COLO668 (cell line): ENCODE results near the gene POLR1A.

Experiments used
- DNase-seq: peaks from one replicate; lab custom pipeline; 2025; ENCODE audit not compliant: unreplicated experiment; lab: John Stamatoyannopoulos, UW

The POLR1A gene

DNA sequence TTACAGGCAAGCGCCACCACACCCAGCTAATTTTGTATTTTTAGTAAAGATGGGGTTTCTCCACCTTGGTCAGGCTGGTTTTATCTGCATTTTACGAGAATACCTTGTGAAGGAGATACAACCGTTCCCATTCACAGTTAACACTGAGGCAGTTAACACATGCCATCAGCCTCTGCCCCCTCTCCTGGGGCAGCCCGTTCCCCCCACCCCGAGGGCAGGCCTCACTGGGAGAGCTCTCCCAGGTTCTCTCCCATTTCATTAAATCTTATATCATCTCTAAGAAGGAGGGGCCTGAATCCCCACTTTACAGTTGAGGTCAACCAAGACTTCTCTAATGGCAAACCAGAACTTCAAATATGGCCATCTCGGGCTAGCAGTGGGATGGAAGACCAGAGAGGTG, 121.9 kb downstream of the POLR1A start:
- no peak for DNase-seq

GRCh38 chr2:85981579-85982247, 124.0 kb downstream of the POLR1A start:
- DNase-seq: no peak

DNA sequence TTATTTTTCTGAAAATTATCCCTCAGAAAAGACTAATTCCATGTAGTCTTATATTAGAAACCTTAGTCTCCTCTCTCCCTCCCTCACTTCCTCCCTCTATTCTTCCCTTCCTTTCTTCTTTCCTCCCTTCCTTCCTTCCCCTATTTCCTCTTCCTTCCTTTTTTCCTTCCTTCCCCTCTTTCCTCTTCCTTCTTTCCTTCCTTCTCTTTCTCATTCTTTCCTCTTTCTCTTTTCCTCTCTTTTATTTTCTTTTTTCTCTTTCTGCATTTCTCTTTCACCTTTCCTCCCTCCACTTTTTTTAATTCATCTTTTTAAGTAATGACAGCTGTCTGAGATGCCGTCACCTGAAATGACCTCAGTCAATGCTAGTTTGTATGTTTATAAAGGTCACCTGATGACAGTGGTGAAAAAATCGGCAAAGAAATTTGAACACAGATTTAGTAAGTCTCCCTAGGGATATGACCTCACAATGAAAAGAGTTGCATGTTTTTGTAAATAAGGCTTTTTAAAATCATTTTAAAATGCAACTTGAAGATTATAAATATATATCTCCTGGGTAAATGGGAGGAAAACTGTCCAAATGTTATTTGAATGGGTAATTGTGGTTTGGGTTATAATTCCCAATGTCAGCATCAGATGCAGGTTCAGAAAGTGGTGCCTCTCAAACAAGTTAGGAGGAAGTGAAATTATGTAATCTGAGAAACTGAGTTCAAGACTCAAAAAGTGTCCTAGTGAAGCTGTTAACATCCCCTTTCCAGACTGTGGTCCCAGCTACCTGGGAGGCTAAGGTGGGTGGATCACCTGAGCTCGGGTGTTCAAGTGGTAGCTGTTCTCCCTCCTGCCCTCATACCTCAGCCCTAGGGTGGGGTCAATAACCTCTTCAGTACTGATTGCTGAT, 126.6 kb downstream of the POLR1A start:
- no peak for DNase-seq

DNA sequence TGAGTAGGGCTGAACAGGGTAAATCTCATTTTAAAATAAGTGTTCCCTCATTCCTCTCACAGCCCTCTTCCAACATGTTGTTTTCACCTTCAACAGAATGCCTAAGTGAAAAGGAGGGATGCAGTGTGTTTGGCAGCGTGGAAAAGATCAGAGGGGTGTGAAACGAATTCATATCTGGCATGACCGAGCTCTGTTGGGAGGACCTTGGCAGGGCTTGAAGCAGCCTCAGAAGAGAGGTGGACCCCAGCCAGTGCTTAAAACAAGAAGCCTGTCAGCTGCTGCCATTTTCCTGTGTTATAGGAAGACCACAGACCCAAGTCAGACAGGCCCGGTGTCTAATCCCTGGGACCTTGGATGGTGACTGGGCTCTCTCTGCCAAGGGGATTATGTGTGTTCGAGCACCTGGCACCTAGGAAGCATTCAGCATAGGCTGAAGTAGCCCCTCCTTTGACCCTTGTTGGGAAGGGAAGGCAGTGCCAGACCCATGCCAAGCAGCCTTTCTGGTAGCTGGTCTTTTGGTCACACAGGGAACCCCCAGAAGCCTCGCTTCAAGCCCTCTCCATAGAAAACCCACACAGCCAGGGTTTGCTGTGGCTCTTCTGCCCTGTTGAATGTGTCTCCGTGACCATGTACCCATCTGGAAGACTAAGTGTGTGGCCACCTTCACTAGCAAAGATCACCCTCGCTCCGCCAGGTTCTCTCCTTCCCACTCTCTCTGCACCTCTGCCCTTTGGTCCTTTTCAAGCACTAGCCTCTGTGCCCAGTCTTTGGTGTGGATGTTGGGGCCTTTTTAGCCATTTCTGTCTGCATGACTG, 129.4 kb downstream of the POLR1A start:
- no peak for DNase-seq

DNA sequence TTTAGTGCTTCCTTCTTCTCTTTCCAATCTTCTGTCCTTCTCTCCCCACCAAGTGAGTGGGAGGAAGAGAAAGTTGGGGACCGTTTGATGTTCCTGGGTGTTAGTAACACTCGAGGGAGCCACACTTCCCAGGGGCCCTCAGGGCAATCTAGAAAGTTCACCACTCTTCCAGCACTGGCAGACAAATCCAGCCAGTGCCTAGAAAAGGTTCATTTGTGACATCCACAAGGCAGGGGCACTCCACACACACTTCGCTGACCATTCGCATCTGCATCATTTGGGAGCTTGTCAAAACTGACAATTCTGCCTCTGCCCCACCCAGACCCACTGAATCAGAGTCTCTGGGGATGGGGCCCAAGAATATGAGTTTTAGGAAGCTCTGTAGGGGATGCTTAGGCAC, 130.1 kb downstream of the POLR1A start:
- DNase-seq: no peak

DNA sequence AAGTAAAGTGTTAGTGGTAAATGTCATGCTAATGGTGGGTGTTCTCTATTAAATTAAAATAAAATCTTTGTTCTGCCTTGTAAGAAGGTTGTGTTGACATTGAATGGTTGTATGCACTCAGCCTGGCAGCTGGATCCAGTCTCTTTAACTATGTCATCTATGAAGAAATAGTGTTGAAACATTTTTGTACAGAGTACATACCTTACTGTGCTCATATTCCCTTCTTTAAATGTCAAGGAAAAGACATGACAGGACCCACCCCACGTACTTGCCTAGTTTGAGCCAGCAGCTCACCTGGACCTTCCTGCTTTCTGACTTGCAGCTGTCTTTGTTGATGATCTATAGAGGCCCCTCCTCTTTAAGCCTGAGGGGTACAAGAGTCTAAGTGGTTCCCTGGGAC, 131.3 kb downstream of the POLR1A start:
- DNase-seq: no peak

DNA sequence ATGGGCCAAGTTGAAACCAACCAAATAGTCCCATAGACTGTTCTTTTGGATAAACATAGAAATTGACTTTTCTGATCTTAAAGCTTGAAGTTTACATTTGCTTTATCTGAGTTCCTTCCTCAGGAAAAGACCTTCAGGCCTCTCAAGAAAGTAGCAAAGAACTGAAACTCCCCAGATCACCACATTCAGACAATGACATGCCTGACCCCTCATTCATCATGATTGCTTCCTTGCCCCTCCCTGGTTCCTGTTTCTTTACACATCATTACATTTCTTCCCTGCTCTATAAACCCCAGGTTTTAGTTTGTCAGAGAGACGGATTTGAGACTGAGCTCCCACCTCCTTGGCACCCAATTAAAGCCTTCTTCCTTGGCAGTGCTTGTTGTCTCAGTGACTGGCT, 133.3 kb downstream of the POLR1A start:
- no peak for DNase-seq

GRCh38 chr2:85971366-85971765, 134.3 kb downstream of the POLR1A start:
- DNase-seq: no peak
